Measurements from ENCODE around the gene TRIP12. TPM values are rescaled to one million over a fixed set of nuclear protein-coding genes. Genes with fewer than 3 reads are reported as not detected.

TRIP12 gene
- total and polyA plus RNA-seq, 2 of the 8 experiments (the other 6 are each of a cell fraction or from before 2014, with no cell fraction given), result 23.1 to 174 TPM

DNA sequence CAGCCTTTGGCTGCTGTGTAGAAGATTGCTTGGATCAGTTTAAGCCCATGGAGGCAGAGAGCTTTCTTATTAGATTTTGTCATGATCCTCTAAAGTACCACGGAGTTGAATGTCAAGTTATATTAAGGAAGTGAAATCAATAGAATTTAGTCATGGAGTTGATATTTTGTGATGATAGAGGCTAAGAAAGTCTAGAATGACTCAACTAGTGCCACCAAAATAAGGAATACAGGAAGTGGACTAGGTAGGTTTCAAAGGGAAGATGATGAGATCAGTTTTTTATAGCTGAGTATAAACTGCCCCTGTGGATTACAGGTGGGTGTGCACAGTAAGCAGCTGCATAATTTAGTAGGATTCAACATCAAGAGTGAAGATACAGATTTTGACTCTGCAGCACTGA lies 25.7 kb upstream of the TRIP12 start:
- H2AK5ac ChIP-seq (ENCODE audit: low read depth, low read length), result no peak overlapping the region
- H3K4me1 ChIP-seq (replicated peaks in 1 of 4; ENCODE audit: control insufficient read depth in 3 of 4, insufficient read depth in 4 of 4, low read length in 3 of 4), result peaks cover 2 to 9% (median 2%) of the 10 kb centered on the region in 4 experiments; a peak in 6 of 7 replicates
- H3K79me2 ChIP-seq (ENCODE audit: control insufficient read depth in 1 of 2, insufficient read depth in 2 of 2, low read length in 2 of 2), result no peaks in the 10 kb centered on the region
- no peaks in the 10 kb centered on the region for H3K36me3 ChIP-seq (ENCODE audit: control insufficient read depth in 2 of 4, insufficient read depth in 4 of 4, low read length in 3 of 4)
- H4K20me1 ChIP-seq (replicated peaks in 1 of 2; ENCODE audit: control insufficient read depth in 1 of 2, insufficient read depth in 2 of 2, low read length in 2 of 2), result no peaks in the 10 kb centered on the region
- DNase-seq (ENCODE audit: low read depth in 1 of 2, low spot score in 2 of 2), result no peak
- H4K91ac ChIP-seq (replicated peaks; ENCODE audit: insufficient read length, low read length), result no peak overlapping the region
- POLR2A ChIA-PET (ENCODE audit: partially characterized antibody), result no interaction called here
- no peak overlapping the region for H2BK12ac ChIP-seq (ENCODE audit: low read depth, low read length)
- no peaks in the 10 kb centered on the region for H3K23me2 ChIP-seq (ENCODE audit: low read depth, low read length)
- H3K4ac ChIP-seq (replicated peaks; ENCODE audit: insufficient read length, low read depth, low read length), result no peak overlapping the region
- no peaks in the 10 kb centered on the region; the same call in 1 of the 2 replicates for H3K79me1 ChIP-seq (ENCODE audit: low read depth, low read length)
- no peak overlapping the region for H2BK20ac ChIP-seq (ENCODE audit: low read length)
- no peak overlapping the region for H2BK5ac ChIP-seq (ENCODE audit: low read depth, low read length)
- H2BK120ac ChIP-seq (replicated peaks; ENCODE audit: low read depth, low read length), result no peak overlapping the region
- H2AFZ ChIP-seq (ENCODE audit: low read length), result no peak overlapping the region
- WGBS, 2 experiments (ENCODE audit: extremely low coverage in 1 of 2, insufficient coverage in 1 of 2, insufficient read length in 1 of 2, insufficient replicate concordance in 2 of 2, low coverage in 1 of 2, low lambda C conversion rate in 2 of 2, missing lambda C conversion rate in 1 of 2), result 94% methylated on average over 1 of the region's 1 CpG; no CpG with 5 or more reads in 1 of the 2 experiments
- H4K5ac ChIP-seq (ENCODE audit: insufficient read length, low read depth, low read length), result no peak overlapping the region
- no peak overlapping the region for H4K8ac ChIP-seq (ENCODE audit: extremely low read depth, insufficient read depth, low read length)
- no peak overlapping the region for H3K4me2 ChIP-seq (ENCODE audit: insufficient read depth in 1 of 2, low read depth in 2 of 2, low read length in 2 of 2)
- H3K9me3 ChIP-seq (ENCODE audit: insufficient read depth in 2 of 2, low read depth in 1 of 2, low read length in 1 of 2), result no peaks in the 10 kb centered on the region
- no peaks in the 10 kb centered on the region; a peak in 1 of 7 replicates for H3K27me3 ChIP-seq (replicated peaks in 1 of 4; ENCODE audit: control insufficient read depth in 3 of 4, extremely low read depth in 1 of 4, insufficient read depth in 3 of 4, low read length in 3 of 4)
- CTCF ChIA-PET (ENCODE audit: partially characterized antibody), result interaction anchor here (0.8 to 1.2 kb wide), 3 partner anchors 35 to 877 kb away, joined by 3 read pairs; no protein-coding TSS in a partner anchor
- no peak overlapping the region for H3K23ac ChIP-seq (ENCODE audit: insufficient read length)
- no peak overlapping the region for H3K18ac ChIP-seq (ENCODE audit: extremely low read depth, low read length)
- H3K4me3 ChIP-seq (ENCODE audit: extremely low read depth in 1 of 4, insufficient read depth in 2 of 4, low read depth in 3 of 4, low read length in 4 of 4), result no peak overlapping the region
- H3K56ac ChIP-seq (replicated peaks; ENCODE audit: insufficient read length, low read depth, low read length), result no peak overlapping the region
- H2BK15ac ChIP-seq (ENCODE audit: low read length), result no peak overlapping the region
- H3K14ac ChIP-seq (ENCODE audit: insufficient read length), result no peak overlapping the region
- no peak overlapping the region for H3K9ac ChIP-seq (replicated peaks in 1 of 4; ENCODE audit: extremely low read depth in 1 of 4, low read depth in 3 of 4, low read length in 3 of 4)
- no peak overlapping the region for H3K27ac ChIP-seq (ENCODE audit: low read depth, low read length)
- FAIRE-seq, result no peak
- no peak for TF ChIP-seq ATF3 (IDR thresholded peaks at IDR 0.05; ENCODE audit: insufficient read depth, low read depth, low read length)
- TF ChIP-seq FOSL1 (IDR thresholded peaks at IDR 0.05; ENCODE audit: insufficient read depth, low read depth, low read length), result no peak
